Ovary (tissue), 3 donors: Measurements from ENCODE around the gene TIGD6.

Source experiments
- POLR2A ChIP-seq: fragments of 450-650 bp; IDR thresholded peaks from one replicate; pipeline ENCODE4 v1.6.1; 2017; ENCODE audit warnings: antibody characterized with exemption, mild to moderate bottlenecking, moderate library complexity
- TF ChIP-seq, protein P1 (sequence below), 3 donors: fragments of 450-650 bp in 2 of 3; fragments of 200-600 bp in 1 of 3; IDR thresholded peaks; one replicate each; pipeline versions ENCODE4 v1.5.1 to v1.8.0; 2016 to 2022; ENCODE audit warnings: antibody characterized with exemption in 3 of 3, mild to moderate bottlenecking in 1 of 3
- donor health status: DM: no; HTN: no; CAD: no.

DNA sequence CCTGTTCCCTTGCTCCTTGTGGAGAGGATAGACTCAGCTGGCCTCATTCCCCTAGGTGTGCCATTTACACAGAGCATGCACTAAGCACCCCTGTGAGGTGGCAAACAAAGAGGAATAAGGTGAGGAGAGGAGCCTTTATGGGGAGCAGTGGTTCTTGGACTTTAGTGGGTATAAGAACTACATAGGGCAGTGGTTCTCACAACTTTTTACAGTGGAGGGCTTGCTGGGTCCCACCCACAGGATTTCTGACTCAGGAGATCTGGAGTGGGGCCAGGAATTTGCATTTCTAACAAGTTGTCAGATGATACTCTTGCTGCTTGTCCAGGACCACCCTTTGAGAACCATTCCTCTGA is 43.9 kb upstream of the TIGD6 start:
- TF ChIP-seq, protein P1, sequence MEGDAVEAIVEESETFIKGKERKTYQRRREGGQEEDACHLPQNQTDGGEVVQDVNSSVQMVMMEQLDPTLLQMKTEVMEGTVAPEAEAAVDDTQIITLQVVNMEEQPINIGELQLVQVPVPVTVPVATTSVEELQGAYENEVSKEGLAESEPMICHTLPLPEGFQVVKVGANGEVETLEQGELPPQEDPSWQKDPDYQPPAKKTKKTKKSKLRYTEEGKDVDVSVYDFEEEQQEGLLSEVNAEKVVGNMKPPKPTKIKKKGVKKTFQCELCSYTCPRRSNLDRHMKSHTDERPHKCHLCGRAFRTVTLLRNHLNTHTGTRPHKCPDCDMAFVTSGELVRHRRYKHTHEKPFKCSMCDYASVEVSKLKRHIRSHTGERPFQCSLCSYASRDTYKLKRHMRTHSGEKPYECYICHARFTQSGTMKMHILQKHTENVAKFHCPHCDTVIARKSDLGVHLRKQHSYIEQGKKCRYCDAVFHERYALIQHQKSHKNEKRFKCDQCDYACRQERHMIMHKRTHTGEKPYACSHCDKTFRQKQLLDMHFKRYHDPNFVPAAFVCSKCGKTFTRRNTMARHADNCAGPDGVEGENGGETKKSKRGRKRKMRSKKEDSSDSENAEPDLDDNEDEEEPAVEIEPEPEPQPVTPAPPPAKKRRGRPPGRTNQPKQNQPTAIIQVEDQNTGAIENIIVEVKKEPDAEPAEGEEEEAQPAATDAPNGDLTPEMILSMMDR (IDR thresholded peaks at IDR 0.05): no peak
- TF ChIP-seq POLR2A: no peak
